HG02610 (cell line): Measurements from ENCODE around the gene CNTNAP2.

Source experiments
- ATAC-seq: cut with Tn5 transposase; IDR thresholded peaks from one replicate; pipeline ENCODE4 v1.9.1; 2021; ENCODE audit warnings: mild to moderate bottlenecking, moderate library complexity; ENCODE audit not compliant: unreplicated experiment

Gene CNTNAP2

DNA sequence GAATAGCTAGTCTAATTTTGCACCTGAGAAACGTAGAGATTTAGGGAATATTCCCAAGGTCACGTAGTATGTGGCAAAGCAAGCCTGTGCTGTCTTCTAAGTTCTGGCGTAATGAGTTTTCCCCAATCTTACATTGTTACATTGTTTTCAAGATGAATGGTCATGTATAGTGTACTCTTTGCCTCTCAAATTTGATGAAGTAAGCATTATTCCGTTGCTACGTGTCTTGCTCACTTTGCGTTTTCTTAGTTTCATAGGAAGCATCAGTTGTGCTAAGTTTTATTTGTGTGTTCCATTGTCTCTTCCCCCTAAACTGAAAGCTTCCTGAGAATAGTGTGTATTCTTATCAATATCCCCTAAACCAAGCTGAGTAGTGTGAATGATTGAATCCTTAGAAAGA lies 1836.3 kb downstream of the CNTNAP2 start:
- ATAC-seq = no peak

DNA sequence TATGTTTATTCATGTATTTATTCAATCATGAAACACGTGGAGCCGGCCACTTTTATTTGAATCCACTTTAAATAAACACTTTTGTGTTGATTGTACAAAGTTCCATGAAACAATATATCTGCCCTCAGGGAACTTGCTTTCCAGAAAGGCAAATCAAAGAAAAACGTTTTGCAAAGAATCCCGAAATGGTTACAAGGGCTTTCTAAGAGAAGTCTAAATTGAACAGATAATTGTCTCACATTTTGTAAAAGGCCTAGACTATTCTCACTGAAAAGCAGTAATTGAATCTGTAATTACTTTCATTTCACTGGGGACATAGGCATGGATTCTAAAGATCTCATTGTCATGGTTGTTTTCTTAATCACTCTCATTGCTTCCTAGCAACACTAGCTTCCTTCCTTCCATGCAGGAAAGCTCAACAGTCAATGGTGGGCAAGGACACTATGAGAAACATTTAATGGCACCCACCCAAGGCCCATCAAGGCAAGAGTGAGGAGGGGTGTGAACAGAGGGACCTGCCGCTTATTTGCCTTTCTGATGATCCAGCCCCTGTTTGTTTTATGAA lies 1851.5 kb downstream of the CNTNAP2 start:
- no peak for ATAC-seq

GRCh38 chr7:147971606-147972110 lies 1855.1 kb downstream of the CNTNAP2 start:
- no peak for ATAC-seq

GRCh38 chr7:147978201-147978600 lies 1861.6 kb downstream of the CNTNAP2 start:
- no peak for ATAC-seq

- no peak for ATAC-seq
Measured at GRCh38 chr7:147978651-147979050, 1862.0 kb downstream of the CNTNAP2 start.

DNA sequence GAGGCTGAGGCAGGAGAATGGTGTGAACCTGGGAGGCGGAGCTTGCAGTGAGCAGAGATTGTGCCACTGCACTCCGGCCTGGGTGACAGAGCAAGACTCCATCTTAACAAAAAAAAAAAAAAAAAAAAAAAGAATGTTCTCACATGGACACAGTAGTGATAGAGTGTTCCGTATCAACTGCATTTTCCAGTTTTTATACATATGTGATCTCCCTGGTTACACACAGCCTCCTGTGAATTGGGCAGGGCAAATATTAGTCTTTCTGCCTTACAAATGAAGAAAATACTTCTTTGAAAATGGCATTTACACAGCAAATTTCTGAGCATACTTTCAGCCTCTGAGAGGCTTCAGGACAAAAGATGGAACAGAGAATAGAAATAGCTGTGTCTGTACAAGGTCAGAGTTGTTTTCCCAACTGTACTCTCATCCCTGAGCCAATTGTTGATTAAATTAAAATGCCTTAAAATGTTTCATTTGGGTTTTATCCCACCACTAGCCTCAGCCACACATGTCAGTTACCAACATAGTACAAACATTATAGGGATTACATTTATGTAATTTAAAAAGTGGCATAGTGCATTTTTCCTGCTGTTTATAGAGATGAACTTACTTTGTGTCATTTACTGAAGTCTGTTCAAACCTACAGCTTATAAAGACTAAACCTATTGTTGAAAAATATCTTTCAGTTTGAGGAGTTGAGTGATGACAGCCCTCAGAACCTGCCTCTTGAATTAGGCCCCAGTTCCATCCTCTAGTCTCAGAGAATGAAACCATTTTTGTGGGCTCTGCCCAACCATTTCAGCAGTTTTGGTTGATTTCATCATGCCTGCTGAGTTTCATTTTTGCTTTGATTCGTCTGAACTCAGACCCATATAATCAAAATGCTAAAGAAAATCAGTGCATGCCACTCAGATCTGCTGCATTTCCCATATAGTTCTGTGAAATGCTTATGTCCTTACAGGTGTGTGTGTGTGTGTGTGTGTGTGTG lies 1864.5 kb downstream of the CNTNAP2 start:
- peak; percentile 89 for ATAC-seq

DNA sequence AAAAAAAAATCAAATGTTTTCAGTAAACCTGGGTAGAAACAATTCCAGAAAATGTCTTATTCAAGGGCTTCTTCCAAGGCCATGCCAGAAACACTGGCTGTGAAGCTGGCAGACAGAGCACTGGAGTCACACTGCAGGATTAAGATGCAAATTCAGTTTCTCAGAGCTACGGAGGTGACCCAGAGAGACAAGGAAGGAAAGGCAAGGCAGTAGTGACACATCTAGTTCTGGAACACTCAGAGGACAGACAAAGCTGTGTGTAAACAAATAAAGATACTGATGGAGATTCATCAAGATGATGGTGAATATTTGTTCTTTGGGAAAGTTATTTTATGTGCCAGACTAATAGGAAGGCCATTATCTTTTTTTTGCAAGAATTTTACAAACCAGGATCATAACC lies 1865.7 kb downstream of the CNTNAP2 start:
- no peak for ATAC-seq

DNA sequence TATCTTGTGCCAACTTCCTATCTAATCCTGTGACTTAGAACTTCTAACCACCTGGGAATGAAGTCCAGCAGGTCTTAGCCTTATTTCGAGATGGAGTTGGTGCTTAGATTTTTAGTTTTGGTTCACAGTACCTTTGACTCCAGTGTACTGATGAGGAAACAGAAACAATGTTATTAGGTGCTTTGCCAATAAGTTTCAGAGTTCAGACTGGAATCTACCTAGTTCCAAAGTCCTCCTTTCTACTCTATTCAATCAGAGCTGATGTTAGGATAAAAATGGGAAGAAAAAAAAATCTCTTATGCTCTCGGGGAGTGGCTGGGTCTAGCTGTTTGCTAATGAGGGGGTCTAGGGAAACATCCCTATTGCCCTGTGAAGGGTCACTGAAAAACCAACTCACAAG lies 1867.7 kb downstream of the CNTNAP2 start:
- ATAC-seq = no peak

GRCh38 chr7:147990079-147990478 lies 1873.5 kb downstream of the CNTNAP2 start:
- no peak for ATAC-seq

GRCh38 chr7:147990942-147991341 lies 1874.3 kb downstream of the CNTNAP2 start:
- ATAC-seq = no peak

GRCh38 chr7:147992698-147993097 lies 1876.1 kb downstream of the CNTNAP2 start:
- ATAC-seq = no peak

DNA sequence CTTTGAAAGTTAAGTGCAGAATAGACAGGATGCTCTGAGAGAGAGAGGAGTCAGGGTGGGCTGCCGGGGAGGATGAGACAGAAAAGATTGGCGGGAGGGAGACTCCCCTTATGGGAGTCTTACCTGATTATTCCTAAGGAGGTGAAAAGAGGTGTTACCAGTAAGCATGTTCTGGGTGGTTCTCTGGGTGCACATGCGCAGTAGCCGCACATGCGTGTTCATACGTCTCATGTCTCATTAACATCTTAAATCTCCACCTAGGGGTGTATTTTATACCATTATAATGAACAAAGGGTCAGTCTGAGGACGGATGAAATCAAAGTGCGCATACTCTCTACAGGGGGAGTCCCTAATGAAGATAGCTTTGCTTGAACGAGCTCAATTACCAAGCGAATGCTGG lies 1881.0 kb downstream of the CNTNAP2 start:
- no peak for ATAC-seq

DNA sequence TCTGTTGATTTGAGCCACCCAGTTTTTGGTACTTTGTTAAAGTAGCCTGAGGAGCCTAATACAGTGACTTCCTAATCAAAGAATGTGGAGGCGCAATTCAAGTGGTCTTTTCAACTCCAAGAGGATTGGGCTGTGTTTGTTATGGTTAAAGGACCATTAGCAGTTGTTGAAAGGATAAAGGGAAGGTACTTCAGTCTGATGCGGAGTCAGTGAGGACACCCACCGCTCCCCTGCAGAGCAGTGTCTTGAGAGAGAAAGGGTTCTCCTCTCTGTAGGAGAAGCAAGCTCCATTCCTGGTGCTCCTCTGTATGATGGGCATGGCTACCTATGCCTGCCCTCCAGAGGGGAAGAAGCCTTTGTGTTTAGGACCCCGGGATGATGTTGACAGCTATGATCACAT lies 1883.4 kb downstream of the CNTNAP2 start:
- no peak for ATAC-seq

- ATAC-seq = no peak
Measured at GRCh38 chr7:148011753-148012152, 1895.2 kb downstream of the CNTNAP2 start.

- ATAC-seq = no peak
Measured at GRCh38 chr7:148014001-148014400, 1897.4 kb downstream of the CNTNAP2 start.

- ATAC-seq = no peak
Measured at GRCh38 chr7:148014541-148014940, 1897.9 kb downstream of the CNTNAP2 start.

DNA sequence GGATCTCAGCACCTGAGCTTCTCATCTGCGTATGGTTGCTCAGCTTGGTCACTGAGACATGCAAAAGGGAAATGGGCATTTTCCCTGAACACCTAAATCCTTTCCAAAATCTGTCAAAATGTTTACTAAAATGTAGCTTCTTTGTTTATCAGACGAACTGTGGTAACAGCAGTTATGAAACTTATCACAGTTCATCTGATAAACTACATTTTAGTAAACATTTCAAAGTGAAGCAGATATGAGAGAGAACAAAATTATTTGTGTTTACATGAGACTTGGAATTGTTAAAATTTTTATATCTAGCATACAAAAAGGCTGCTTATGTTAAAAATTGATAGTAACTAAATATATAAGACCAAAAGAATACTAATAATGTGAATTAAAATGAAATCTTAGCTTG lies 1900.5 kb downstream of the CNTNAP2 start:
- no peak for ATAC-seq

- no peak for ATAC-seq
Measured at GRCh38 chr7:148020679-148021078, 1904.1 kb downstream of the CNTNAP2 start.

- ATAC-seq = no peak
Measured at GRCh38 chr7:148021507-148022045, 1905.0 kb downstream of the CNTNAP2 start.

DNA sequence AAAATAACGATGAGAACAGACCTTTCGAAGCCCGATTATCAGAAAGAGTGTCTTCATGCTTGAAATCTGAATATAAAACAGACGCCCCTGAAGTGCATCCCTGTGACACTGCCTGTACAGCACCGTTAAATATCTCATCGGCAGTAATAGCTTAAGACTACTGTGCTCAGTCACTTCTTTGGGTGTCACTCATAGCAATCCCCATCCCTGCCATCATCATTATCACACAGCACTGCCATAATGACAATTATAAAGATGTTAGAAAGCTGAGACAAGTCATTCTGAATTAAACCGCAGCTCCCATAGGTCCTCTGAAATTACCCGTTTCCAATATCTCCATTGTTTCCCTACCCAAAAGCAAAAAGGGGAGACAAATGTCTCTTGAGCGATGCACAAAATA lies 1906.2 kb downstream of the CNTNAP2 start:
- ATAC-seq = no peak

GRCh38 chr7:148026713-148027112 lies 1910.1 kb downstream of the CNTNAP2 start:
- no peak for ATAC-seq

GRCh38 chr7:148028165-148028564 lies 1911.6 kb downstream of the CNTNAP2 start:
- no peak for ATAC-seq
